ENCODE data around the gene UBL7. TPM values are rescaled to one million over a fixed set of nuclear protein-coding genes. Genes with fewer than 3 reads are reported as not detected.

The UBL7 gene
- total and polyA plus RNA-seq, 2 of the 8 experiments (the other 6 are each of a cell fraction or from before 2014, with no cell fraction given) = 71.5 to 183 TPM

- TF ChIP-seq FOSL1 (IDR thresholded peaks at IDR 0.05; ENCODE audit: insufficient read depth, low read depth, low read length) (no peak), GABPA (IDR thresholded peaks at IDR 0.05; ENCODE audit: borderline replicate concordance, insufficient read depth, low read length) (no peak), JUND (IDR thresholded peaks at IDR 0.05; ENCODE audit: low read length) (no peak), CTBP2 (IDR thresholded peaks at IDR 0.05; ENCODE audit: borderline replicate concordance, insufficient read depth, insufficient read length, low read length) (no peak), RBBP5 (IDR thresholded peaks at IDR 0.05; ENCODE audit: borderline replicate concordance, low read depth, low read length) (no peak), SIN3A (conservative IDR thresholded peaks at IDR 0.05 in 1 of 2, IDR thresholded peaks at IDR 0.05 in 1 of 2; ENCODE audit: low read depth in 1 of 2, low read length in 2 of 2) (peak in 1 of 2 experiments; percentile 87; a peak in 1 of 4 replicates), RNF2 (IDR thresholded peaks at IDR 0.05; ENCODE audit: borderline replicate concordance, low read depth, low read length, missing control alignments, poor library complexity, severe bottlenecking) (no peak), ATF3 (IDR thresholded peaks at IDR 0.05; ENCODE audit: insufficient read depth, low read depth, low read length) (no peak), TAF7 (optimal IDR thresholded peaks at IDR 0.05; ENCODE audit: borderline replicate concordance, low read depth, low read length) (no peak), YY1 (IDR thresholded peaks at IDR 0.05; ENCODE audit: low read depth, low read length) (no peak), POLR2A (IDR thresholded peaks at IDR 0.05; ENCODE audit: control extremely low read depth in 1 of 2, low read depth in 2 of 2, low read length in 2 of 2) (peak in 1 of 2 experiments; percentile 39; a peak in 1 of 3 replicates), SIRT6 (IDR thresholded peaks at IDR 0.05; ENCODE audit: low read length) (no peak), USF2 (IDR thresholded peaks at IDR 0.05; ENCODE audit: low read length) (no peak), TAF1 (IDR thresholded peaks at IDR 0.05; ENCODE audit: low read depth, low read length) (no peak), CBX5 (IDR thresholded peaks at IDR 0.05; ENCODE audit: low read depth, low read length) (no peak), RAD21 (IDR thresholded peaks at IDR 0.05 in 1 of 2, conservative IDR thresholded peaks at IDR 0.05 in 1 of 2; ENCODE audit: low read depth in 2 of 2, low read length in 2 of 2) (peak; percentile 68 to 72), GTF2F1 (IDR thresholded peaks at IDR 0.05; ENCODE audit: borderline replicate concordance, low read depth, low read length) (no peak), HDAC6 (IDR thresholded peaks at IDR 0.05; ENCODE audit: low read depth, low read length) (no peak), JUN (IDR thresholded peaks at IDR 0.05; ENCODE audit: low read depth, low read length) (no peak), PHF8 (conservative IDR thresholded peaks at IDR 0.05; ENCODE audit: low read depth, low read length) (0 out of 2 replicates have a peak, but pooled peaks have one; percentile 34), EP300 (IDR thresholded peaks at IDR 0.05; ENCODE audit: borderline replicate concordance in 1 of 2, low read depth in 2 of 2, low read length in 2 of 2) (no peak)
These were observed 28.8 kb upstream of the UBL7 start (continued) for GRCh38 chr15:74489518-74490338.

All from H1 (cell line).